Trophoblast cell (in vitro differentiated cells and primary cell): ENCODE measurements around the gene MYO1B.

Experiments used
- DNase-seq, 2 donors: peaks; one replicate each; pipeline ENCODE4 v3.0.0-alpha.2; 2016
- H2AFZ ChIP-seq: 2 replicates; pipeline ENCODE4 v1.6.1; 2013; ENCODE audit warnings: low read length, moderate library complexity, mild to moderate bottlenecking; ENCODE audit not compliant: insufficient read depth, poor library complexity
- H2AK5ac ChIP-seq: 2 replicates; pipeline ENCODE4 v1.6.1; 2013; ENCODE audit warnings: mild to moderate bottlenecking, low read length
- H2BK120ac ChIP-seq: 2 replicates; pipeline ENCODE4 v1.6.1; 2013; ENCODE audit warnings: low read length, mild to moderate bottlenecking, moderate library complexity; ENCODE audit not compliant: insufficient read depth, poor library complexity
- H2BK12ac ChIP-seq: 2 replicates; pipeline ENCODE4 v1.6.1; 2013; ENCODE audit warnings: mild to moderate bottlenecking, low read length, moderate library complexity
- H2BK5ac ChIP-seq: 2 replicates; pipeline ENCODE4 v1.6.1; 2013; ENCODE audit warnings: low read length, low read depth, moderate library complexity, mild to moderate bottlenecking; ENCODE audit not compliant: poor library complexity
- H3K14ac ChIP-seq: 2 replicates; pipeline ENCODE4 v1.6.1; 2013; ENCODE audit warnings: mild to moderate bottlenecking, low read length
- H3K18ac ChIP-seq: 2 replicates; pipeline ENCODE4 v1.6.1; 2013; ENCODE audit warnings: mild to moderate bottlenecking, low read length
- H3K23ac ChIP-seq: 2 replicates; pipeline ENCODE4 v1.6.1; 2013; ENCODE audit warnings: low read length
- H3K27ac ChIP-seq: 2 replicates; pipeline ENCODE4 v1.5.1; 2013; ENCODE audit warnings: low read depth, mild to moderate bottlenecking, inconsistent platforms, low read length, moderate library complexity
- H3K27me3 ChIP-seq: 2 replicates; pipeline ENCODE4 v1.6.1; 2013; ENCODE audit warnings: inconsistent platforms, mild to moderate bottlenecking, low read length, moderate library complexity; ENCODE audit not compliant: insufficient read depth
- H3K36me3 ChIP-seq, 2 experiments: 1 replicate in 1 of 2; 2 replicates in 1 of 2; pipeline ENCODE4 v1.6.1; 2013; ENCODE audit warnings: low read length in 2 of 2, mild to moderate bottlenecking in 2 of 2, moderate library complexity in 1 of 2; ENCODE audit not compliant: insufficient read depth in 2 of 2, control insufficient read depth in 1 of 2
- H3K4ac ChIP-seq: 2 replicates; pipeline ENCODE4 v1.6.1; 2013; ENCODE audit warnings: low read depth, mild to moderate bottlenecking, low read length, moderate library complexity
- H3K4me1 ChIP-seq, 2 experiments: 1 replicate in 1 of 2; 2 replicates in 1 of 2; pipeline ENCODE4 v1.6.1; 2013; ENCODE audit warnings: low read length in 2 of 2, mild to moderate bottlenecking in 2 of 2, moderate library complexity in 1 of 2; ENCODE audit not compliant: insufficient read depth in 2 of 2, control insufficient read depth in 1 of 2
- H3K4me2 ChIP-seq: 2 replicates; pipeline ENCODE4 v1.6.1; 2013; ENCODE audit warnings: inconsistent platforms, mild to moderate bottlenecking, low read length, moderate library complexity
- H3K4me3 ChIP-seq: 2 replicates; pipeline ENCODE4 v1.5.1; 2013; ENCODE audit warnings: mild to moderate bottlenecking, low read depth, low read length, inconsistent platforms
- H3K79me1 ChIP-seq: one replicate; pipeline ENCODE4 v1.6.1; 2013; ENCODE audit warnings: low read length
- H3K79me2 ChIP-seq: 2 replicates; pipeline ENCODE4 v1.6.1; 2013; ENCODE audit warnings: low read length, mild to moderate bottlenecking; ENCODE audit not compliant: control insufficient read depth, insufficient read depth, poor library complexity
- H3K9ac ChIP-seq: 2 replicates; pipeline ENCODE4 v1.6.1; 2013; ENCODE audit warnings: mild to moderate bottlenecking, low read length
- H3K9me3 ChIP-seq: 2 replicates; pipeline ENCODE4 v1.6.1; 2013; ENCODE audit warnings: low read depth, mild to moderate bottlenecking, control low read depth, inconsistent platforms, low read length; ENCODE audit not compliant: insufficient read depth
- H4K12ac ChIP-seq: 2 replicates; pipeline ENCODE4 v1.6.1; 2013; ENCODE audit warnings: low read depth, mild to moderate bottlenecking, low read length, moderate library complexity
- H4K8ac ChIP-seq: 2 replicates; pipeline ENCODE4 v1.6.1; 2013; ENCODE audit warnings: low read depth, mild to moderate bottlenecking, low read length, moderate library complexity
- H4K91ac ChIP-seq: one replicate; pipeline ENCODE4 v1.6.1; 2013; ENCODE audit warnings: low read depth, mild to moderate bottlenecking, low read length, moderate library complexity
- WGBS: extraction: QIAGEN DNeasy Blood & Tissue Kit; methylation state at CpG from one replicate; pipeline ENCODE4 v1.1.7; 2013; ENCODE audit warnings: missing lambda C conversion rate; ENCODE audit not compliant: insufficient read length, insufficient coverage; ENCODE audit errors: extremely low coverage; 5-methylcytosine and 5-hydroxymethylcytosine counted together

Gene MYO1B

DNA sequence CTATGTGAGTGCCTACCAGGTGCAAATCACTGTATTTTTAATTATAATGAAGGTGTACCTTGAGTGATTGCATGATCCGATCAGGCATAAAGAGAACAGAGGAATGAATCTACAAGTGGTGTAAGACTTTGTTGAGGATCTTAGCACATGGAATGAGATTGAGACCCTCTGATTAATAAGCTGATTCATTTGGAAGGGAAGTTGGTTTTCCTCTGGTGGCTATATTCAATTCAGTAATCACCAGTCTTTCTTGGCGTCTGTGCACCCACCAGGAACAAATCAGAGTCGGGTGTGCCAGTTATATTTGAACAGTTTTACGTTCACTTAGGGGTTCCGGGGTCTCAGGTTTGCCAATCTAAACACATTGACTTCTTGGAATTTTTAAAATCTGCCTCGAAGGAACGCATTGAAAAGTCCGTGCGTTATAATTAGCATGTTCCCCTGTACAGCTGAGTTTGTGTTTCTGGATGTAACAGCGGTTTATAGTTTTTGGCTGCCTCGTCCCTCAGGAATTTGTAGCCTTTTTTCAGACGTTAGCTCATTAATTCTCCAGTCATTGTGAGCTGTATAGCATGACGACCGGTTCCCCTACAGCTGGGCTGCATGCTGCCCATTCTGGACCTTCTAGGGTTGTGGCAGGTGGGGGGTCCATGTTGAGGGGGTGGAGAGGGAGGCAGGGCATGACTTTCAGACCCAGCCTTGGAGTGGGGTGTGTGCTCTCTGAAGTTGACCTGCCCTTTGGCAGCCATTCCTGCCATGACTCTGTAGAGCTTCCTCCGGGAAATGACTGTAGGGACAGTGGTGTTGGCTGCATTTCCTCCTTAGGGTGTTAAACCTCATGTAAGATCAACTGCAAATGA, 20.3 kb downstream of the MYO1B start:
- Histone ChIP-seq H3K18ac (no peak overlapping the region), H2AK5ac (no peak overlapping the region), H2BK120ac (no peak overlapping the region), H4K91ac (no peak overlapping the region), H4K12ac (no peak overlapping the region), H3K4me2 (no peak overlapping the region), H4K8ac (no peak overlapping the region), H3K4me3 (no peak overlapping the region), H3K27ac (no peak overlapping the region), H3K36me3 (peaks cover 3% of the 10 kb centered on the region in 2 experiments), H3K23ac (no peak overlapping the region), H2AFZ (no peak overlapping the region), H3K9me3 (no peaks in the 10 kb centered on the region), H3K27me3 (no peaks in the 10 kb centered on the region), H3K14ac (no peak overlapping the region), H2BK5ac (no peak overlapping the region), H3K9ac (no peak overlapping the region), H2BK12ac (no peak overlapping the region), H3K4ac (peak overlapping the region; percentile 80), H3K79me1 (no peaks in the 10 kb centered on the region), H3K4me1 (peaks cover 8 to 11% of the 10 kb centered on the region in 2 experiments), H3K79me2 (peaks cover 20% of the 10 kb centered on the region)
- WGBS: no CpG with 5 or more reads among the region's 15 CpGs
- peak in 1 of 2 donors; percentile 32 for DNase-seq

DNA sequence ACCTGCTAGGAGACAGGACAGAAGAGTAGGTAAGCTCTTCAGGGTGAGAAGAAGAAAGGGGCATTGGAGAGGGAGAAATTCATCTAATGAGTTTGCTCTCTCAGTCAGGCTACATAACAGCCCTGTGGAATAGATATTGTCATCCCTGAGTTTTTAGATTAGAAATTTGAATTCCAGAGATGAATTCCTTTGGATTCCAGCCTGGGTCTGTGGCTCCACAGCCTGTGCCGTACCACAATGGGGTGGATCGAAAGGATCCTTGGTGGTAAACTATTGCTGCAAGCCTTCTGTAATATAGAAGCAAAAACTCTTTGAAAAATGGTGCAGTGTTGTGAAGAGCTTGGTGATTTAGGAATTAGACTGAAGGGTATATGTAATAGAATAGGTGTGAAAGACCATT, 21.0 kb downstream of the MYO1B start:
- Histone ChIP-seq H3K4me1 (peaks cover 8 to 11% of the 10 kb centered on the region in 2 experiments), H3K27ac (no peak overlapping the region), H3K23ac (no peak overlapping the region), H3K4ac (peak overlapping the region; percentile 80), H2AK5ac (no peak overlapping the region), H2BK12ac (no peak overlapping the region), H3K79me2 (peaks cover 19% of the 10 kb centered on the region), H3K36me3 (peaks cover 3% of the 10 kb centered on the region in 2 experiments), H2AFZ (no peak overlapping the region), H3K4me2 (no peak overlapping the region), H4K8ac (no peak overlapping the region), H3K14ac (no peak overlapping the region), H4K12ac (no peak overlapping the region), H2BK5ac (no peak overlapping the region), H3K27me3 (no peaks in the 10 kb centered on the region), H4K91ac (no peak overlapping the region), H2BK120ac (no peak overlapping the region), H3K4me3 (no peak overlapping the region), H3K18ac (no peak overlapping the region), H3K9me3 (no peaks in the 10 kb centered on the region), H3K79me1 (no peaks in the 10 kb centered on the region), H3K9ac (no peak overlapping the region)
- DNase-seq: no peak
- no CpG with 5 or more reads among the region's 2 CpGs for WGBS

DNA sequence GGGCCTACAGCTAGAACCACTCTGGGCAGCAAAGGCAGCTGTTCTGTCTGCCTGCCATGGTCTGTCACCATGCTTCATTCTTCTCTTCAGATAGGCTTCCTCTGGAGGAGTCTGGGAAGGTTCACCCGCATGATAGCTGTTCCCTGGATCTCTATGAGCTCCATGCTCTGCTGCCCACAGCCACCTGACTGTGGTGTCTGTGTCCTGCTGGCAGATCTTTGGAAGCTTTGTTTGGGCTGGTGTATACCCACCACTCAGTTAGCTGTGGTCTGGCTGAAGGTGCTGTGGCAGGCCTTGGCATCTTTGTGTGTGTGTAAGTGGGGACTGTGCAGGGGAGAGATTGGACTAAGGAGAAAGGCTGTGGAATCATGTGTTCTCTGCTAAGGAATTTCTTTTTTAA, 23.4 kb downstream of the MYO1B start:
- DNase-seq: no peak
- no CpG with 5 or more reads among the region's 1 CpG for WGBS
- peak overlapping the region; percentile 61 for H2BK12ac ChIP-seq
- H4K12ac ChIP-seq: peak overlapping the region; percentile 43
- peaks cover 20% of the 10 kb centered on the region for H3K79me2 ChIP-seq
- H3K36me3 ChIP-seq: peaks cover 0 to 3% of the 10 kb centered on the region in 2 experiments
- H4K8ac ChIP-seq: no peak overlapping the region
- H2BK5ac ChIP-seq: no peak overlapping the region
- H3K27ac ChIP-seq: no peak overlapping the region
- H3K23ac ChIP-seq: no peak overlapping the region
- peak overlapping the region; percentile 50 for H2AFZ ChIP-seq
- H3K14ac ChIP-seq: peak overlapping the region; percentile 60
- H3K4me3 ChIP-seq: no peak overlapping the region
- no peaks in the 10 kb centered on the region for H3K27me3 ChIP-seq
- H3K18ac ChIP-seq: peak overlapping the region; percentile 49
- H4K91ac ChIP-seq: no peak overlapping the region
- H3K9ac ChIP-seq: no peak overlapping the region
- H3K4me1 ChIP-seq: peaks cover 11 to 14% of the 10 kb centered on the region in 2 experiments
- H2AK5ac ChIP-seq: peak overlapping the region; percentile 41
- H2BK120ac ChIP-seq: no peak overlapping the region
- H3K4ac ChIP-seq: peak overlapping the region; percentile 83
- H3K9me3 ChIP-seq: no peaks in the 10 kb centered on the region
- H3K4me2 ChIP-seq: no peak overlapping the region
- no peaks in the 10 kb centered on the region for H3K79me1 ChIP-seq

DNA sequence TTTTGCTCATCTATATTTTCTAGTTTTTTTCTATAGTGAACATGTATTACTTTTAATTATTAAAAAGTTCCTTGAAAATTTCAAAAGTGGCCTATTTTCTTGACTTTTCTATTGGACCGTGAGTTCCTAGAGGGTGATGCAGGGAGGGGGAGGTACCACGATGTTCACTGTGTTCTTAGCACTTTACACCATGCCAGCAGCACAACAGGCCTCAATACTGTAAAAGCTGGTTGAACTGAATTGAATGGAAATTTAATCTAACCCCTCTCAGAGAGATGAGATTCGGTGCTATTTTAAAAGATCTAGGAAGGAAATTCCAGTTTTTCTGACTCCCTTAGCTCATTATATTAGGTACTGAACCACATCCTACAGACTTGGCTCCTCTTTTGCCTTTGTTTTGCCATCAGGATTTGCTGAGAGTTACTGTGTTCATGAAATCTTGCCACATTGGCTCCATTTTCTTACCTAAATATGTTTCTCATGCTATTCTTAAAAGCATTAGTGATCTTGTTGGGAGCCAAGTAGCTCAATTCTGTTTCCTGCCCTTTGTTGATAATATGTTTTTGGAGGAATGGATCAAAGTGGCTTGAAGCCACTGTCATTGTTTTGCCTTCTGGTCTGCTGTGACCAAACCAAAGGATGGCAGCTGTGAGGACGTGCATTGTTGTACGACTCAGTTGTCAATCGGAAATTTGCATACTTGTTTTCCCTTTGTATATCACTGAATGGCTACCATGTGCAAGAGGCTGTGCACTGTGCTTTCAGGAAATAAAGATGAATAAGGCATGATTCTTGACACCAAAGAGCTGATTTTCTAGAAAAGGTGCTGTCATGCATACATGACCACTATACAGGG, 25.3 kb downstream of the MYO1B start:
- H4K8ac ChIP-seq: no peak overlapping the region

More for the DNA sequence above, 25.3 kb downstream of the MYO1B start:
- H3K79me1 ChIP-seq: no peaks in the 10 kb centered on the region
- no peak overlapping the region for H3K4me3 ChIP-seq
- no peak overlapping the region for H3K4me2 ChIP-seq
- no peaks in the 10 kb centered on the region for H3K9me3 ChIP-seq
- no peak overlapping the region for H2BK5ac ChIP-seq
- no peak overlapping the region for H2AFZ ChIP-seq
- DNase-seq: no peak
- no peak overlapping the region for H4K12ac ChIP-seq
- WGBS: no CpG with 5 or more reads among the region's 6 CpGs
- no peak overlapping the region for H3K18ac ChIP-seq
- H3K27ac ChIP-seq: no peak overlapping the region
- no peak overlapping the region for H2BK120ac ChIP-seq
- H3K79me2 ChIP-seq: peaks cover 22% of the 10 kb centered on the region
- no peak overlapping the region for H3K23ac ChIP-seq
- H3K36me3 ChIP-seq: peaks cover 0 to 3% of the 10 kb centered on the region in 2 experiments
- no peak overlapping the region for H2AK5ac ChIP-seq
- peak overlapping the region; percentile 11 for H3K4ac ChIP-seq
- no peak overlapping the region for H4K91ac ChIP-seq
- peaks cover 11 to 12% of the 10 kb centered on the region in 2 experiments for H3K4me1 ChIP-seq
- no peak overlapping the region for H3K14ac ChIP-seq
- H3K9ac ChIP-seq: no peak overlapping the region
- no peaks in the 10 kb centered on the region for H3K27me3 ChIP-seq
- H2BK12ac ChIP-seq: no peak overlapping the region
